ENCODE results near the gene DERL2.

DERL2 gene

GRCh38 chr17:5500589-5501391, 14.8 kb upstream of the DERL2 start:
- DNase-seq (ENCODE audit: low read depth), result peak; percentile 42

GRCh38 chr17:5500247-5500588, 14.2 kb upstream of the DERL2 start:
- no peak for DNase-seq (ENCODE audit: low read depth)

GRCh38 chr17:5499476-5500231, 13.7 kb upstream of the DERL2 start:
- no peak for DNase-seq (ENCODE audit: low read depth)

- DNase-seq (ENCODE audit: low read depth), result no peak
These were observed 7.0 kb upstream of the DERL2 start for GRCh38 chr17:5492970-5493369.

GRCh38 chr17:5488752-5489151, 2.8 kb upstream of the DERL2 start:
- no peak for DNase-seq (ENCODE audit: low read depth)

- DNase-seq (ENCODE audit: low read depth), result peak; percentile 86
These were observed 487 bp upstream of the DERL2 start, which contains the start of gene MIS12 for GRCh38 chr17:5486206-5487124. Gene MIS12, plus strand, starts transcription at chr17:5486566. Its CDS starts 2,297 bp downstream, at chr17:5488863.

GRCh38 chr17:5481451-5481850, 4.5 kb downstream of the DERL2 start:
- no peak for DNase-seq (ENCODE audit: low read depth)

- DNase-seq (ENCODE audit: low read depth), result no peak
These were observed 5.0 kb downstream of the DERL2 start for GRCh38 chr17:5480962-5481361.

- DNase-seq (ENCODE audit: low read depth), result no peak
These were observed 7.0 kb downstream of the DERL2 start for GRCh38 chr17:5478992-5479391.

GRCh38 chr17:5473906-5474305, 12.1 kb downstream of the DERL2 start:
- no peak for DNase-seq (ENCODE audit: low read depth)

GRCh38 chr17:5472511-5472910, 13.5 kb downstream of the DERL2 start:
- no peak for DNase-seq (ENCODE audit: low read depth)

- DNase-seq (ENCODE audit: low read depth), result no peak
These were observed 17.9 kb downstream of the DERL2 start for GRCh38 chr17:5468075-5468473.

- DNase-seq (ENCODE audit: low read depth), result no peak
These were observed 18.6 kb downstream of the DERL2 start for GRCh38 chr17:5467416-5467815.

- no peak for DNase-seq (ENCODE audit: low read depth)
These were observed 19.7 kb downstream of the DERL2 start for GRCh38 chr17:5466295-5466694.

- no peak for DNase-seq (ENCODE audit: low read depth)
These were observed 21.1 kb downstream of the DERL2 start for GRCh38 chr17:5464717-5465507.

- DNase-seq (ENCODE audit: low read depth), result no peak
These were observed 39.2 kb downstream of the DERL2 start for GRCh38 chr17:5446786-5447185.

GRCh38 chr17:5444209-5444608, 41.8 kb downstream of the DERL2 start:
- no peak for DNase-seq (ENCODE audit: low read depth)

- DNase-seq (ENCODE audit: low read depth), result no peak
These were observed 42.2 kb downstream of the DERL2 start for GRCh38 chr17:5443728-5444127.

GRCh38 chr17:5439446-5439764, 46.6 kb downstream of the DERL2 start:
- DNase-seq (ENCODE audit: low read depth), result no peak

GRCh38 chr17:5438716-5439445, 47.1 kb downstream of the DERL2 start, which contains the start of gene C1QBP:
Gene C1QBP, minus strand, starts transcription at chr17:5439155. Its CDS starts 82 bp downstream, at chr17:5439073.
- DNase-seq (ENCODE audit: low read depth), result peak; percentile 93

All from stimulated activated CD8-positive, alpha-beta memory T cell treated with anti-CD3 and anti-CD28 coated beads, Interleukin-15, amount 100 ng/mL, for 24 hours (primary cell).